ENCODE data around the gene RIC1.

Gene RIC1

DNA sequence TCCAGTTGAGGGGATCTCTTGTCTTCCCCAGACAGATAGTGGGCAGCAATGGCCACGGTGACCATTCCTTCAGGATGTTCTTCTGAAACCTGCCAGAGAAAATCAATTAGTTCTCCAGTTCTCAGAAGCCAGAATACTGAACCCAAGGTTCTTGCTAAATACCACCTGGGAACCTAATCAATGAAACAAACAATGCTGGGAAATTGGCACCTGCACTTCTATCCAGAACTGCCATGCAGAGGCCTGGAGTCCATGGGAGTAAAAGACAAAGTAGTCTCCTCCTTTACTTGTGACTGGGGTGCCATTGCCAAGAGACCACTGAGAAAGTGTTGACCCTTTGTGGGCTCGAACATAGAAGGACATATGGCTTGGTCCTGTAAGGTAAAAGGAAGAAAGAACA lies 158.3 kb downstream of the RIC1 start:
- DNase-seq (ENCODE audit: low read depth) = no peak
- TF ChIP-seq, protein P1, sequence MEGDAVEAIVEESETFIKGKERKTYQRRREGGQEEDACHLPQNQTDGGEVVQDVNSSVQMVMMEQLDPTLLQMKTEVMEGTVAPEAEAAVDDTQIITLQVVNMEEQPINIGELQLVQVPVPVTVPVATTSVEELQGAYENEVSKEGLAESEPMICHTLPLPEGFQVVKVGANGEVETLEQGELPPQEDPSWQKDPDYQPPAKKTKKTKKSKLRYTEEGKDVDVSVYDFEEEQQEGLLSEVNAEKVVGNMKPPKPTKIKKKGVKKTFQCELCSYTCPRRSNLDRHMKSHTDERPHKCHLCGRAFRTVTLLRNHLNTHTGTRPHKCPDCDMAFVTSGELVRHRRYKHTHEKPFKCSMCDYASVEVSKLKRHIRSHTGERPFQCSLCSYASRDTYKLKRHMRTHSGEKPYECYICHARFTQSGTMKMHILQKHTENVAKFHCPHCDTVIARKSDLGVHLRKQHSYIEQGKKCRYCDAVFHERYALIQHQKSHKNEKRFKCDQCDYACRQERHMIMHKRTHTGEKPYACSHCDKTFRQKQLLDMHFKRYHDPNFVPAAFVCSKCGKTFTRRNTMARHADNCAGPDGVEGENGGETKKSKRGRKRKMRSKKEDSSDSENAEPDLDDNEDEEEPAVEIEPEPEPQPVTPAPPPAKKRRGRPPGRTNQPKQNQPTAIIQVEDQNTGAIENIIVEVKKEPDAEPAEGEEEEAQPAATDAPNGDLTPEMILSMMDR (conservative IDR thresholded peaks at IDR 0.05; ENCODE audit: low read depth, low read length) = no peak

DNA sequence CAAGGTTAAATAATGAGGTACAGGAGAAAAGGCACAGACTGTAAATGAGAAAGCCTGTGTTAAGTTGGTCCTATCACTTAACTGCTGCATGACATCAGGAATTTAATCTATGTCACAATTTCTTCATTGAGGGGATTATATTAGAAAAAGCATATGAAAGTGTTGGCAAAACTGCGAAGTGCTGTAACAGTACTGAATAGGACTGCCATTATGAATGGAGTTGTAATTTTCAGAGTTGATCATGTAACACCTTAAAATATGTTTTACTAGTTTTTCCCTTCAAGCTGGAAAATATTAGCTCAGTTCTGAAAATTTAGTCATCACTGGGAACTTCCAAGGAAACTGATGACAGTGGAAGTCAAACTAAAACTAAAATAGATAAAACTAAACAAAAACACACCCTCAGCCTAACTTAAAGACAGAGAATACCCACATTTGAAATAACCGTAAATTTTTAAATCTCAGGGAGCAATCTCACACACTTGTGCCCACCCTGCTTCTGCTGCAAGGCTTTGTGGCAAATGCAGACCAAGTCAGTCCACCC lies 158.9 kb downstream of the RIC1 start:
- no peak overlapping the region for H3K4me3 ChIP-seq (ENCODE audit: low read length)
- no peak for DNase-seq (ENCODE audit: low read depth)
- TF ChIP-seq, protein P1 (conservative IDR thresholded peaks at IDR 0.05; ENCODE audit: low read depth, low read length) = no peak

More for the DNA sequence above, 158.3 kb downstream of the RIC1 start:
- no peak overlapping the region for H3K4me3 ChIP-seq (ENCODE audit: low read length)

DNA sequence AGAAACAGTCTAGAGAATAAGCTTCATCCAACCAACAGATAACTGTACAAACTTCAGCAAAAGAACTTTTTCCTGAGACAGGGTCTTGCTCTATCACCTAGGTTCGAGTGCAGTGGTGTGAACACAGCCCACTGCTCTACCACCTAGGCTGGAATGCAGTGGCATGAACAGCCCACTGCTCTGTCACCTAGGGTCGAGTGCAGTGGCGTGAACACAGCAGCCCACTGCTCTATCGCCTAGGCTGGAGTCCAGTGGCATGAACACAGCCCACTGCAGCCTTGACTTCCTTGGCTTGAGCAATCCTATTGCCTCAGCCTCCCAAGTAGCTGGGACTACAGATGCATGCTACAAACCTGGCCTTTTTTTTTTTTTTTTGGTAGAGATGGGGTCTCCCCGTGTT lies 160.6 kb downstream of the RIC1 start:
- DNase-seq (ENCODE audit: low read depth) = no peak
- TF ChIP-seq, protein P1 (conservative IDR thresholded peaks at IDR 0.05; ENCODE audit: low read depth, low read length) = no peak
- H3K4me3 ChIP-seq (ENCODE audit: low read length) = no peak overlapping the region

DNA sequence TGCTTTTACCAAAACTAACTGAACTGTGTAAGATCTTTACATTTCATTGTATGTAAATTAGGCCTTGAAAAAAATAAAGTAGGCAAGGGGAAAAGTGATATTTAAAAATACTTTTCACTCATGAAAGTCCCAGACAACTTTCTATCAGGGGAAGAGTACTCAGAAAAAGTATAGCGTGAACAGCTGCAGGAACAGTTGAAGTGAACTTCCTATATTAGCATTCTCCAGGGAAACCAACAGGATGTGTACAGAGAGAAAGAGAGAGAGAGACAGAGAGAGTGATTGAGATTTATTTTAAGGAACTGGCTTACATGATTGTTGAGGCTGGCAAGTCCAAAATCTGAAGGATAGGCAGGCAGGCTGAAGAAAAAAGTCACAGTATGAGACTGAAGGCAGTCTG lies 162.0 kb downstream of the RIC1 start:
- DNase-seq (ENCODE audit: low read depth) = no peak
- TF ChIP-seq, protein P1 (conservative IDR thresholded peaks at IDR 0.05; ENCODE audit: low read depth, low read length) = no peak
- H3K4me3 ChIP-seq (ENCODE audit: low read length) = no peak overlapping the region

DNA sequence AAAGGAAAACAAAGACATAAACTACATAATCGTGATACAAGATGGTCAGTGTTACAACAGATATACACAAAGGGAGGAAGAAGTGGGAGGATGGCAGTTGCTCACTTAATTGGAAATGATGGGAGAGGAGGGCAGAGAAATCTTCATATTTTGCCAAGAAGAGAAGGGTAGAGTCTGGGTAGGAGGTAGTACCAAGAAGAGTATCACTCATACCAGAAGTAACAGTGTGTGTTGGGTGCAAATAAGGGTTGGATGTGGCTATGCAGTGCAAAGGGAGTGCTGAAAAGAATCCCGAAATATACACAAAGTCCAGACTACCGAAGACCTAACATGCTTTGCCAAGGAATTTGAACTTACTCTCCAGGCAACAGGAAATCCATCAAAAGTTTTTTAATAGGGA lies 163.0 kb downstream of the RIC1 start:
- TF ChIP-seq, protein P1 (conservative IDR thresholded peaks at IDR 0.05; ENCODE audit: low read depth, low read length) = no peak
- H3K4me3 ChIP-seq (ENCODE audit: low read length) = no peak overlapping the region
- DNase-seq (ENCODE audit: low read depth) = no peak

DNA sequence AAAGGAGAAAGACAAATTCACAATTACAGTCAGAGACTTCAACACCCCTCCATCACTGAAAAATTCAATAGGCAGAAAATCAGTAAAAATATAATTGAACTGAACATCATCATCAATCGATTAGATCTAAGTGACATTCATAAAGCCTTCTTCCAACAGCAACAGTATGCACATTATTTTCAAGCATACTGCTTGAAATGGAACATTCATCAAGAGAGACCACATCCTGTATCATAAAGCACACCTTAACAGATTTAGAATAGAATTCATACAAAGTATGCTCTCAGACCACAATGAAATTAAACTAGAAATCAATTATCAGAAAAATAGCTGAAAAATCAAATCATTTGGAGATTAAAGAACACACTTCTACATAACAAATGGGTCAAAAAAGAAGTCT lies 164.9 kb downstream of the RIC1 start:
- TF ChIP-seq, protein P1 (conservative IDR thresholded peaks at IDR 0.05; ENCODE audit: low read depth, low read length) = no peak
- no peak overlapping the region for H3K4me3 ChIP-seq (ENCODE audit: low read length)
- no peak for DNase-seq (ENCODE audit: low read depth)

DNA sequence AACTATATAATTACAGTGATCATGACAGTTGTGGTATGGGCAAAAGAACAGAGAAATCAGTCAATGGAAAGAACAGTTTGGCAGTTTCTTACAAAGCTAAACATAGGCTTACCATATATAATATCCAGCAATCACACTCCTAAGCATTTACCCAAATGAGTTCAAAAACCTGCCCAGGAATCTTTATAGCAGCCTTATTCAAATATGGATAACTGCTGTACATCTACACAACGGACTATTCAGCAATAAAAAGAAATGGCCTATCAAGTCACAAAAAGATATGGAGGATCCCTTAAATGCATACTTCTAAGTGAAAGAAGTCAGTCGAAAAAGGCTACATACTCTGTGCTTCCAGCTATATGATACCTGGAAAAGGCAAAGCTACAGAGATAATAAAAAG lies 167.4 kb downstream of the RIC1 start:
- no peak for DNase-seq (ENCODE audit: low read depth)
- TF ChIP-seq, protein P1 (conservative IDR thresholded peaks at IDR 0.05; ENCODE audit: low read depth, low read length) = no peak

More for the DNA sequence above, 167.4 kb downstream of the RIC1 start:
- no peak overlapping the region for H3K4me3 ChIP-seq (ENCODE audit: low read length)

Measured in retinal pigment epithelial cell (primary cell).